ENCODE data around the gene SERPINA12.

DNA sequence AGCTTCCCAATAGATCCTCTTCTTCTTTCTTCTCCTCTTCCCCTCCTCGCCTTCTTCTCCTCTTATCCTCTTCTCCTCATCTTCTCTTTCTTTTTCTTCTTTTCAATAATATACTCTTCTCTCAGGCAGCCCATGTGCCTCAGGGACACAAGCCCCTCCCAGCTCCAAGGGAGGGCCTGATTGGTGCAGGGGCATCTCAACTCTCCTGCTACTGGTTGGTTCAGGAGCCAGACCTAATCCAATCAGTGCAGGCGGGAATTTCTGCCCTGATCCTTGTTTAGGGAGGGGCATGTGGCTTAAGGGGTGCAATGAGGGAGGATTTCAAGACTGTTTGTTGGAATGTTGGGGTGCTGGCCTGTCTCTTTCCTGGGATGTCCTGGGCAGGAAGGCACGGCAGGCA lies 9.0 kb downstream of the SERPINA12 start:
- TF ChIP-seq CTCF (optimal IDR thresholded peaks at IDR 0.05 in 1 of 3, IDR thresholded peaks at IDR 0.05 in 1 of 3, conservative IDR thresholded peaks at IDR 0.05 in 1 of 3; ENCODE audit: extremely low read depth in 1 of 3, insufficient read depth in 2 of 3, low read length in 3 of 3), result no peak
- no peak for TF ChIP-seq EZH2 (IDR thresholded peaks at IDR 0.05; ENCODE audit: low read length)

Measured in keratinocyte (primary cell).